LNCAP (cell line): ENCODE data around the gene TMEM53.

Source experiments
- TF ChIP-seq, protein P1 (sequence below): fragments of 450-650 bp; IDR thresholded peaks from 2 replicates; pipeline ENCODE4 v1.5.1; 2017; ENCODE audit warnings: mild to moderate bottlenecking

Gene TMEM53

GRCh38 chr1:44674113-44675000 is at the start of gene TMEM53, which contains the start of gene ARMH1:
Gene TMEM53 (minus strand): TSS chr1:44674481. CDS start chr1:44674391, 90 bp downstream.
Gene ARMH1 (plus strand): TSS chr1:44674714. CDS start chr1:44689698, 14,984 bp downstream.
- TF ChIP-seq, protein P1, sequence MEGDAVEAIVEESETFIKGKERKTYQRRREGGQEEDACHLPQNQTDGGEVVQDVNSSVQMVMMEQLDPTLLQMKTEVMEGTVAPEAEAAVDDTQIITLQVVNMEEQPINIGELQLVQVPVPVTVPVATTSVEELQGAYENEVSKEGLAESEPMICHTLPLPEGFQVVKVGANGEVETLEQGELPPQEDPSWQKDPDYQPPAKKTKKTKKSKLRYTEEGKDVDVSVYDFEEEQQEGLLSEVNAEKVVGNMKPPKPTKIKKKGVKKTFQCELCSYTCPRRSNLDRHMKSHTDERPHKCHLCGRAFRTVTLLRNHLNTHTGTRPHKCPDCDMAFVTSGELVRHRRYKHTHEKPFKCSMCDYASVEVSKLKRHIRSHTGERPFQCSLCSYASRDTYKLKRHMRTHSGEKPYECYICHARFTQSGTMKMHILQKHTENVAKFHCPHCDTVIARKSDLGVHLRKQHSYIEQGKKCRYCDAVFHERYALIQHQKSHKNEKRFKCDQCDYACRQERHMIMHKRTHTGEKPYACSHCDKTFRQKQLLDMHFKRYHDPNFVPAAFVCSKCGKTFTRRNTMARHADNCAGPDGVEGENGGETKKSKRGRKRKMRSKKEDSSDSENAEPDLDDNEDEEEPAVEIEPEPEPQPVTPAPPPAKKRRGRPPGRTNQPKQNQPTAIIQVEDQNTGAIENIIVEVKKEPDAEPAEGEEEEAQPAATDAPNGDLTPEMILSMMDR: no peak

DNA sequence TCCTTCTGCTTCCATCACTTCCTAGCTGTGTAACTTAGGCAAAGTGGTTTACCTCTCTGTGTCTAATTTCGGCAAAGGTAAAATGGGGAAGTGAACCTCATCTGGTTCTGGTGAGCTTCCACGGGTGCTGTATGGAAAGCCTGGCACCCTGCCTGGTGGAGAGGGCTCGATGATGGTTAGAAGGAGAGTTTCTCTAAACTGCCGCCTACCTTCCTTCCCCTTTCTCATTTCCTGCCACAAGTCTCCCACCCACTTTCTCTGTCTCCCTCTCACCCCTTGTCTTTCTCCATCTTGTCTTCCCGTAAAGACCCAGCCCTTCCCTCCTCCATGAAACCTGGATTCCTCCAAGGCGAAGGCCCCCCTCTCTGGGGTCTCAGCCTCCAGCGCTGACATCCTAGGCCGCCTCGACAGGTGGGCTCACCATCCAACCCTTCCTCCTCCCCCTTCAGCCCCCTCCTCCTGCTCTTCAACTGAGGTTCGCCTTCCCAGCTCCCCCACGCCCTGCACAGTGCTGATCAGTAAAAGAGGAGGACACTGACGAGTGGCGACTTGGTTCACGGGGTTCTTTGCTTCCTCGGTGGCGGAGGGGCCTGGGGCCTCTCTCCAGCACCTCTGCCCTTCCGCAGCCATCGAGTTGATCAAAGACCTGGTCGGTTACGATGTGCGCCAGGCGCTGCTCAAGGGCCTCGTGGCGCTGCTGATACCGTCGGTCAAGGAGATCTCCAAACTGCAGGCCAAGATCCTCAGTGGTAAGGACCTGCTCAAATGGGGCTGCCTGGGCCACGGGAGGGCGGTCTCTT is 49.4 kb upstream of the TMEM53 start:
- TF ChIP-seq, protein P1: no peak

GRCh38 chr1:44723064-44723463 is 48.8 kb upstream of the TMEM53 start:
- TF ChIP-seq, protein P1: no peak

DNA sequence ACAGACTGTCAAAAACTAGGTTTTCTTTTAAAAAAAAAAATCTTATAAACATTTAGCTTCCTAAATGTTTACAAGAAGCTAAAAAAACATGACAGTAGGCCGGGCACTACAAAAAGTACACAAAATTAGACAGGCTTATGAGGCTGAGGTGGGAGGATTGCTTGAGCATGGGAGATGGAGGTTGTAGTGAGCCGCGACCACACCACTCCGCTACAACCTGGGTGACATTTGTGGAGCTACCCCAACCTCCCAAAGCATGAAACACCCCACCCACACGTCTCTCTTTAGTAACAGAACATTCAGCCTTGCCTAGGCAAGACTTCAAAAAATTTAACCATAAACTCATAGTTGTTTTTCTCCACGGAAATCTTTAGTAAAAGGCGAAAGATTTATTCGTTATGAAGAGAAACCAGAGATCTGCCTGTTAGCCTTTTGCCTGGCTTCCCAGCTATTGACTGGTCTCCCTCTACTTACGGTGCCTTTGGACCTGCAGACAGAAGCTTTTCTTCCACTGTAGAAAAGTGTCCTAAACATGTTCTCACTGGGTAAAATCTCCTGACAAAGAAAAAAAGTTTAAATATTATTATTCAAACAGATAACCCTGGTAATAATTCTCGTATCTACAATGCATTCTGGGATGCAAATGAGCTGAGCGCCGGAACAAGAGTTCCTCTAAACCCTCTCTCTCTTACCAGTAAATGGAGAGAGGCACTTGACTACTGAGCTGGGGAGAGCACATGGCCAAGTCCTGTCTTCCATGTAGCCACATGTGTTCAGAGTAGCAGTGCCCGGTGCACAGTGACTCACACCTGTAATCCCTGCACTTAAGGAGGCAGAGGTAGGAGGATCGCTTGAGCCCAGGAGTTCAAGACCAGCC is 47.4 kb upstream of the TMEM53 start:
- TF ChIP-seq, protein P1: no peak

- TF ChIP-seq, protein P1: no peak
Observed at GRCh38 chr1:44720281-44720680, 46.0 kb upstream of the TMEM53 start.

DNA sequence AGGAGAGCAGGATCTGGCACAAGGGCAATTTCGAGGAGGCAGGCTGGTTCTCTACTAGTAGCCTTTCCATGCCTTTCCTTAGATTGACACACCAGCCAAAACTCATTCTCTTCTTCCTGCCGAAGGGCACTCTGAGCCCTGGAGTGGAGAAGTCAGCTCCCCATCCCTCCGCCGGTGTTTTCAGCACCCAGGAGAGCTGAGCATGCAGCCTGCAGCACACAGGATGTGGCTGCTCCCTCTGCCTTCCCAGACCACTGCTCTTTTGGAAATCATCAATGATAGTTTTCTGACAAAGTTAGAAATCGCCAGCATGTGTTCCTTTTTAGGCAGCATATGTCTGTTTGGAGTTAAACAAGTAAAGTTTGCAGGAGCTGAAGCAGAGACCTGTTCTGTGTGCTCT is 45.0 kb upstream of the TMEM53 start:
- TF ChIP-seq, protein P1: no peak

- TF ChIP-seq, protein P1: no peak
Observed at GRCh38 chr1:44718091-44718490, 43.8 kb upstream of the TMEM53 start.
